ENCODE results near the gene OTOA.
"Not testable (repeated sequence)": the region's sequence is repeated elsewhere in the genome, so short reads cannot be mapped to it uniquely, and the experiment has no call there.

Gene OTOA

GRCh38 chr16:21683184-21683583 is 19.4 kb downstream of the OTOA start:
- TF ChIP-seq EZH2 (IDR thresholded peaks at IDR 0.05) (no peak), POLR2AphosphoS5 (IDR thresholded peaks at IDR 0.05; ENCODE audit: borderline replicate concordance, low read depth, low read length) (no peak), FOXP2 (optimal IDR thresholded peaks at IDR 0.05; ENCODE audit: control extremely low read depth, extremely low read length, insufficient read depth) (no peak)
- Histone ChIP-seq H3K9ac (ENCODE audit: insufficient read length) (no peak overlapping the region), H3K36me3 (ENCODE audit: insufficient read depth, low read length) (no peaks in the 10 kb centered on the region), H3K4me3 (no peak overlapping the region), H3K9me3 (ENCODE audit: low read depth, low read length) (no peaks in the 10 kb centered on the region), H3K27ac (no peak overlapping the region)
- no peak for DNase-seq (ENCODE audit: low read depth, low spot score)

GRCh38 chr16:21684199-21684598 is 20.4 kb downstream of the OTOA start:
- Histone ChIP-seq H3K27ac (no peak overlapping the region), H3K4me3 (no peak overlapping the region), H3K36me3 (ENCODE audit: insufficient read depth, low read length) (no peaks in the 10 kb centered on the region), H3K9me3 (ENCODE audit: low read depth, low read length) (no peaks in the 10 kb centered on the region), H3K9ac (ENCODE audit: insufficient read length) (no peak overlapping the region)
- DNase-seq (ENCODE audit: low read depth, low spot score): no peak
- no peak for TF ChIP-seq EZH2 (IDR thresholded peaks at IDR 0.05)
- no peak for TF ChIP-seq FOXP2 (optimal IDR thresholded peaks at IDR 0.05; ENCODE audit: control extremely low read depth, extremely low read length, insufficient read depth)
- no peak for TF ChIP-seq POLR2AphosphoS5 (IDR thresholded peaks at IDR 0.05; ENCODE audit: borderline replicate concordance, low read depth, low read length)

GRCh38 chr16:21685034-21685455 is 21.3 kb downstream of the OTOA start:
- no peak for DNase-seq (ENCODE audit: low read depth, low spot score)

GRCh38 chr16:21689107-21689506 is 25.3 kb downstream of the OTOA start:
- no peak overlapping the region for H3K27ac ChIP-seq
- no peaks in the 10 kb centered on the region for H3K36me3 ChIP-seq (ENCODE audit: insufficient read depth, low read length)
- no peak overlapping the region for H3K9ac ChIP-seq (ENCODE audit: insufficient read length)
- no peak overlapping the region for H3K4me3 ChIP-seq
- DNase-seq (ENCODE audit: low read depth, low spot score): no peak
- H3K9me3 ChIP-seq (ENCODE audit: low read depth, low read length): no peaks in the 10 kb centered on the region
- TF ChIP-seq EZH2 (IDR thresholded peaks at IDR 0.05) (no peak), FOXP2 (optimal IDR thresholded peaks at IDR 0.05; ENCODE audit: control extremely low read depth, extremely low read length, insufficient read depth) (no peak), POLR2AphosphoS5 (IDR thresholded peaks at IDR 0.05; ENCODE audit: borderline replicate concordance, low read depth, low read length) (no peak)

More at GRCh38 chr16:21685034-21685455, 21.3 kb downstream of the OTOA start:
- Histone ChIP-seq H3K27ac (no peak overlapping the region), H3K9me3 (ENCODE audit: low read depth, low read length) (no peaks in the 10 kb centered on the region), H3K36me3 (ENCODE audit: insufficient read depth, low read length) (no peaks in the 10 kb centered on the region), H3K9ac (ENCODE audit: insufficient read length) (no peak overlapping the region), H3K4me3 (no peak overlapping the region)
- TF ChIP-seq POLR2AphosphoS5 (IDR thresholded peaks at IDR 0.05; ENCODE audit: borderline replicate concordance, low read depth, low read length) (no peak), EZH2 (IDR thresholded peaks at IDR 0.05) (no peak), FOXP2 (optimal IDR thresholded peaks at IDR 0.05; ENCODE audit: control extremely low read depth, extremely low read length, insufficient read depth) (no peak)

GRCh38 chr16:21690967-21691366 is 27.2 kb downstream of the OTOA start:
- not testable (repeated sequence) for H3K4me3 ChIP-seq; DNase-seq (ENCODE audit: low read depth, low spot score); H3K36me3 ChIP-seq (ENCODE audit: insufficient read depth, low read length); H3K9me3 ChIP-seq (ENCODE audit: low read depth, low read length); H3K27ac ChIP-seq; H3K9ac ChIP-seq (ENCODE audit: insufficient read length)

DNA sequence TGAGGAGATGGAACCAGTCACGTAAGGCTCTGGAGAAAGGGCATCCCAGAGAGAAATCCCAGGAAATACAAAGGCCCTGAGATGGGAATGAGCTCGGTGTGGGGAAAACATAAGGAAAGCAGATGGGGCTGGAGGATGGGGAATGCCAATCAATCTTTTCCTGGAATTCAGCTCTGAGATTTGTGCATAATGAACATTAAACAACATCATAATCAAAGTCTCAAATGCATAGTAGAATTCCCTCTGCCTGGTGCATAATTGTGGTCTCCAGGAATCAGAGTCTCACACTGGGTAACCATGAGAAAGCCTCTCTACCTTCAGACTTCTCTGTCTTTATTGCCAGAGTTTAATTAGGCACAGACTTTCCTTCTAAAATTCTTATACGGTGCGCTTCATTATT is 30.8 kb downstream of the OTOA start:
- TF ChIP-seq POLR2AphosphoS5 (IDR thresholded peaks at IDR 0.05; ENCODE audit: borderline replicate concordance, low read depth, low read length) (no peak), FOXP2 (optimal IDR thresholded peaks at IDR 0.05; ENCODE audit: control extremely low read depth, extremely low read length, insufficient read depth) (no peak), EZH2 (IDR thresholded peaks at IDR 0.05) (no peak)
- no peak overlapping the region for H3K4me3 ChIP-seq
- H3K27ac ChIP-seq: no peak overlapping the region
- no peaks in the 10 kb centered on the region for H3K9me3 ChIP-seq (ENCODE audit: low read depth, low read length)
- no peak overlapping the region for H3K9ac ChIP-seq (ENCODE audit: insufficient read length)
- no peaks in the 10 kb centered on the region for H3K36me3 ChIP-seq (ENCODE audit: insufficient read depth, low read length)
- DNase-seq (ENCODE audit: low read depth, low spot score): no peak

DNA sequence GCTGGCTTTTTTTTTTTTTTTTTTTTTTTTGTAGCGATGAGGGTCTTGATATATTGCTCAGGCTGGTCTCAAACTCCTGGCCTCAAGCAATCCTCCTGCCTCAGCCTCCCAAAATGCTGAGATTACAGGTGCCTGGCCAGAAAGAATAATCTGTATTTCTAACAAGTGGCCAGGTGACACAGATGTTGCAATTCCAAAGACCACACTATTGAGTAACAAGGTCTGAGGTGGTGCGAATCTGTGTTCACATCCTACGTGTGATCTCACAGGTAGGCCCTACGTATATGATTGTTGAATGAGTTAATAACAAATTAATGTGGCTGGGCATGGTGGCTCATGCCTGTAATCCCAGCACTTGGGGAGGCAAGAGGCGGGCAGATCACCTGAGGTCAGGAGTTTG is 33.3 kb downstream of the OTOA start:
- TF ChIP-seq POLR2AphosphoS5 (IDR thresholded peaks at IDR 0.05; ENCODE audit: borderline replicate concordance, low read depth, low read length): no peak
- DNase-seq (ENCODE audit: low read depth, low spot score): no peak
- Histone ChIP-seq H3K9ac (ENCODE audit: insufficient read length) (no peak overlapping the region), H3K27ac (no peak overlapping the region), H3K4me3 (no peak overlapping the region), H3K36me3 (ENCODE audit: insufficient read depth, low read length) (no peaks in the 10 kb centered on the region), H3K9me3 (ENCODE audit: low read depth, low read length) (no peaks in the 10 kb centered on the region)

DNA sequence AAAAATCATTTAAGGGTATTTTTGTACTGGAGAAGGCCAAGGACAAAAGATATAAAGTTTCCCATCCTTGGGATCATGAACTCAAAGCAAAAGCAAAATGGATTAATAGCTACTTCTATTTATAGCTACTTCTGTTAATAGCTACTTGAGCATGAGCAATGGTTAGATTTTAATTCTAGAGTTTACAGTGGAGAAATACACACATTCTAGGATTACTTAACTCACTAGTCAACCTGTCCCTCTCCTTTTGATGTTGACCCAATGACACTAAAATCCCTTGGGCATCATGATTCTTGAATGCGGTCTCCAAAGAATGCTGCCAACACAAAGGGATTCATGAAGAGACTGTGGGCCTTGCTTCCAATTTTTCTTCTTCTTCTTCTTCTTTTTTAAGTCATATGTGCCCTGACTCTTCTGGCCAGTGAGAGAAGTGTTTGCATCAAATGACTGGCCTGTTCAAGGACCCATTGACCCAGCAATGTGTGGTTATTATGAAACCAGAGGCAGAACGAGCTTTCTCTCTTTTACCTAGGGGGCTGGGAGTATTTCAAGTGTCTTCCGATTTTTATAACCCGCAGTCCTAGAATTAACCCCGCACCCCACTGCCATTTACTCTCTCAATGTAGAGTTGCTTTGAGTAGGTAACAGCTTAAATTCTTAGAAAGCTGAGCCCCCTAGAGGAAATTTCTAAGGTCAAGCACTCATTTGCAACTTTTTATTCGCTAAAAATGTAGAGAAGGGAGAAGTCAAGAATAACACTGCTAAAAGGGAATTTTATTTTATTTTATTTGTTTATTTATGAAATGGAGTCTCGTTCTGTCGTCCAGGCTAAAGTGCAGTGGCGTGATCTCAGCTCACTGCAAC is 34.6 kb downstream of the OTOA start:
- Histone ChIP-seq H3K27ac (no peak overlapping the region), H3K9ac (ENCODE audit: insufficient read length) (no peak overlapping the region), H3K9me3 (ENCODE audit: low read depth, low read length) (no peaks in the 10 kb centered on the region), H3K4me3 (no peak overlapping the region), H3K36me3 (ENCODE audit: insufficient read depth, low read length) (no peaks in the 10 kb centered on the region)
- no peak for TF ChIP-seq POLR2AphosphoS5 (IDR thresholded peaks at IDR 0.05; ENCODE audit: borderline replicate concordance, low read depth, low read length)
- TF ChIP-seq FOXP2 (optimal IDR thresholded peaks at IDR 0.05; ENCODE audit: control extremely low read depth, extremely low read length, insufficient read depth): no peak
- no peak for TF ChIP-seq EZH2 (IDR thresholded peaks at IDR 0.05)
- no peak for DNase-seq (ENCODE audit: low read depth, low spot score)

GRCh38 chr16:21701271-21701670 is 37.5 kb downstream of the OTOA start:
- Histone ChIP-seq H3K4me3 (no peak overlapping the region), H3K36me3 (ENCODE audit: insufficient read depth, low read length) (no peaks in the 10 kb centered on the region), H3K9me3 (ENCODE audit: low read depth, low read length) (no peaks in the 10 kb centered on the region), H3K27ac (no peak overlapping the region), H3K9ac (ENCODE audit: insufficient read length) (no peak overlapping the region)
- no peak for TF ChIP-seq POLR2AphosphoS5 (IDR thresholded peaks at IDR 0.05; ENCODE audit: borderline replicate concordance, low read depth, low read length)
- no peak for TF ChIP-seq EZH2 (IDR thresholded peaks at IDR 0.05)
- TF ChIP-seq FOXP2 (optimal IDR thresholded peaks at IDR 0.05; ENCODE audit: control extremely low read depth, extremely low read length, insufficient read depth): no peak
- no peak for DNase-seq (ENCODE audit: low read depth, low spot score)

All from SK-N-MC (cell line).